Smooth muscle cell (in vitro differentiated cells): ENCODE measurements around the gene IMMP2L. TPM values are rescaled to one million over a fixed set of nuclear protein-coding genes. Genes with fewer than 3 reads are reported as not detected.
A peak's percentile ranks its signal among the peaks of the same experiment; 100 is the strongest.

Experiments used
- DNase-seq: peaks from one replicate; lab custom pipeline; 2025; ENCODE audit not compliant: unreplicated experiment; lab: John Stamatoyannopoulos, UW
- H2AFZ ChIP-seq: fragments of 200-600 bp; sonication (generic); 2 replicates; pipeline ENCODE4 v1.6.0; 2016; ENCODE audit warnings: antibody characterized with exemption, low read depth, mild to moderate bottlenecking
- H3F3A ChIP-seq: fragments of 200-600 bp; sonication (generic); 2 replicates; pipeline ENCODE4 v1.6.0; 2017; ENCODE audit warnings: antibody characterized with exemption, low read depth
- H3K27ac ChIP-seq: fragments of 200-600 bp; sonication (generic); 2 replicates; pipeline ENCODE4 v1.5.1; 2016; ENCODE audit warnings: low read depth, mild to moderate bottlenecking
- H3K27me3 ChIP-seq: fragments of 200-600 bp; sonication (generic); 2 replicates; pipeline ENCODE4 v1.6.1; 2016; ENCODE audit warnings: low read depth, mild to moderate bottlenecking
- H3K36me3 ChIP-seq: fragments of 200-600 bp; sonication (generic); 2 replicates; pipeline ENCODE4 v1.5.1; 2016; ENCODE audit warnings: low read depth
- H3K4me1 ChIP-seq: fragments of 200-600 bp; sonication (generic); 2 replicates; pipeline ENCODE4 v1.5.1; 2016; ENCODE audit warnings: low read depth
- H3K4me2 ChIP-seq: fragments of 200-600 bp; sonication (generic); 2 replicates; pipeline ENCODE4 v1.6.0; 2016; ENCODE audit warnings: mild to moderate bottlenecking
- H3K4me3 ChIP-seq: fragments of 200-600 bp; sonication (generic); 2 replicates; pipeline ENCODE4 v1.5.1; 2016; ENCODE audit warnings: mild to moderate bottlenecking
- H3K79me2 ChIP-seq: fragments of 200-600 bp; sonication (generic); 2 replicates; pipeline ENCODE4 v1.6.0; 2016; ENCODE audit warnings: low read depth, mild to moderate bottlenecking
- H3K9ac ChIP-seq: fragments of 200-600 bp; sonication (generic); 2 replicates; pipeline ENCODE4 v1.6.0; 2016; ENCODE audit warnings: low read depth
- H3K9me3 ChIP-seq: fragments of 200-600 bp; sonication (generic); replicated peaks from 2 replicates; pipeline ENCODE4 v1.5.1; 2016; ENCODE audit warnings: low read depth
- H4K20me1 ChIP-seq: fragments of 200-600 bp; sonication (generic); 2 replicates; pipeline ENCODE4 v1.6.0; 2016; ENCODE audit warnings: low read depth
- CTCF ChIP-seq: fragments of 200-600 bp; sonication (generic); IDR thresholded peaks from 2 replicates; pipeline ENCODE4 v1.5.1; 2017; ENCODE audit warnings: borderline replicate concordance, mild to moderate bottlenecking, antibody characterized with exemption; ENCODE audit not compliant: insufficient read depth, poor library complexity, severe bottlenecking
- whole genome bisulfite sequencing: methylation state at CpG from one replicate; pipeline ENCODE4 v1.1.7; 2016; ENCODE audit warnings: low lambda C conversion rate; 5-methylcytosine and 5-hydroxymethylcytosine counted together
- polyA plus RNA-seq: library from polyadenylated mRNA; unstranded; fragments of >200 nt; fragmentation: Nextera tagmentation; extraction: Ambion mirVana; gene quantifications from 2 replicates; pipeline ENCODE4 v1.2.1, GENCODE V29; 2016
- total RNA-seq: library from RNA; depleted of rRNA; stranded (reverse); fragments of >200 nt; gene quantifications from 2 replicates; pipeline ENCODE4 v1.2.3, GENCODE V29; 2014

Gene IMMP2L
- total and polyA plus RNA-seq, 2 experiments from 2014 or later = 10.9 to 11.1 TPM

- H3K4me2 ChIP-seq = no peak overlapping the region
- no peaks in the 10 kb centered on the region for H4K20me1 ChIP-seq
- no peak for DNase-seq
- H3F3A ChIP-seq = no peaks in the 10 kb centered on the region
- no peaks in the 10 kb centered on the region for H3K4me1 ChIP-seq
- no peak overlapping the region for H3K27ac ChIP-seq
- no peak overlapping the region for H3K9ac ChIP-seq
- no peaks in the 10 kb centered on the region for H3K9me3 ChIP-seq
- H3K27me3 ChIP-seq = no peaks in the 10 kb centered on the region
- H3K79me2 ChIP-seq = no peaks in the 10 kb centered on the region
- no peak overlapping the region for H2AFZ ChIP-seq
- no peaks in the 10 kb centered on the region for H3K36me3 ChIP-seq
- no peak overlapping the region for H3K4me3 ChIP-seq
- peak; percentile 78 for TF ChIP-seq CTCF
Observed at GRCh38 chr7:111486472-111487142, 75.7 kb downstream of the IMMP2L start.

GRCh38 chr7:111485701-111486380 is 76.5 kb downstream of the IMMP2L start:
- Histone ChIP-seq H3F3A (no peaks in the 10 kb centered on the region), H4K20me1 (no peaks in the 10 kb centered on the region), H3K79me2 (no peaks in the 10 kb centered on the region), H3K4me3 (no peak overlapping the region), H3K27me3 (no peaks in the 10 kb centered on the region), H3K9ac (no peak overlapping the region), H3K27ac (no peak overlapping the region), H3K4me2 (no peak overlapping the region), H3K36me3 (no peaks in the 10 kb centered on the region), H3K4me1 (no peaks in the 10 kb centered on the region), H2AFZ (no peak overlapping the region), H3K9me3 (no peaks in the 10 kb centered on the region)
- TF ChIP-seq CTCF = no peak
- WGBS = 92% methylated on average over 4 of the region's 4 CpGs
- no peak for DNase-seq

GRCh38 chr7:111483078-111483477 is 79.2 kb downstream of the IMMP2L start:
- Histone ChIP-seq H3K9me3 (no peaks in the 10 kb centered on the region), H2AFZ (no peak overlapping the region), H3K79me2 (no peaks in the 10 kb centered on the region), H3K36me3 (no peaks in the 10 kb centered on the region), H3K4me3 (no peak overlapping the region), H3K4me1 (no peaks in the 10 kb centered on the region), H3K27ac (no peak overlapping the region), H3K4me2 (no peak overlapping the region), H4K20me1 (no peaks in the 10 kb centered on the region), H3K27me3 (no peaks in the 10 kb centered on the region), H3F3A (no peaks in the 10 kb centered on the region), H3K9ac (no peak overlapping the region)
- WGBS = 93% methylated on average over 2 of the region's 2 CpGs
- no peak for TF ChIP-seq CTCF
- DNase-seq = no peak
